Trophoblast cell (in vitro differentiated cells and primary cell): ENCODE data around the gene NSMCE3.
A peak's percentile ranks its signal among the peaks of the same experiment; 100 is the strongest.

Source experiments
- DNase-seq, 2 donors: peaks; one replicate each; pipeline ENCODE4 v3.0.0-alpha.2; 2016
- H2AFZ ChIP-seq: 2 replicates; pipeline ENCODE4 v1.6.1; 2013; ENCODE audit warnings: low read length, moderate library complexity, mild to moderate bottlenecking; ENCODE audit not compliant: insufficient read depth, poor library complexity
- H2AK5ac ChIP-seq: 2 replicates; pipeline ENCODE4 v1.6.1; 2013; ENCODE audit warnings: mild to moderate bottlenecking, low read length
- H2BK120ac ChIP-seq: 2 replicates; pipeline ENCODE4 v1.6.1; 2013; ENCODE audit warnings: low read length, mild to moderate bottlenecking, moderate library complexity; ENCODE audit not compliant: insufficient read depth, poor library complexity
- H2BK12ac ChIP-seq: 2 replicates; pipeline ENCODE4 v1.6.1; 2013; ENCODE audit warnings: mild to moderate bottlenecking, low read length, moderate library complexity
- H2BK5ac ChIP-seq: 2 replicates; pipeline ENCODE4 v1.6.1; 2013; ENCODE audit warnings: low read length, low read depth, moderate library complexity, mild to moderate bottlenecking; ENCODE audit not compliant: poor library complexity
- H3K14ac ChIP-seq: 2 replicates; pipeline ENCODE4 v1.6.1; 2013; ENCODE audit warnings: mild to moderate bottlenecking, low read length
- H3K18ac ChIP-seq: 2 replicates; pipeline ENCODE4 v1.6.1; 2013; ENCODE audit warnings: mild to moderate bottlenecking, low read length
- H3K23ac ChIP-seq: 2 replicates; pipeline ENCODE4 v1.6.1; 2013; ENCODE audit warnings: low read length
- H3K27ac ChIP-seq: 2 replicates; pipeline ENCODE4 v1.5.1; 2013; ENCODE audit warnings: low read depth, mild to moderate bottlenecking, inconsistent platforms, low read length, moderate library complexity
- H3K27me3 ChIP-seq: 2 replicates; pipeline ENCODE4 v1.6.1; 2013; ENCODE audit warnings: inconsistent platforms, mild to moderate bottlenecking, low read length, moderate library complexity; ENCODE audit not compliant: insufficient read depth
- H3K36me3 ChIP-seq, 2 experiments: 1 replicate in 1 of 2; 2 replicates in 1 of 2; pipeline ENCODE4 v1.6.1; 2013; ENCODE audit warnings: low read length in 2 of 2, mild to moderate bottlenecking in 2 of 2, moderate library complexity in 1 of 2; ENCODE audit not compliant: insufficient read depth in 2 of 2, control insufficient read depth in 1 of 2
- H3K4ac ChIP-seq: 2 replicates; pipeline ENCODE4 v1.6.1; 2013; ENCODE audit warnings: low read depth, mild to moderate bottlenecking, low read length, moderate library complexity
- H3K4me1 ChIP-seq, 2 experiments: 1 replicate in 1 of 2; 2 replicates in 1 of 2; pipeline ENCODE4 v1.6.1; 2013; ENCODE audit warnings: low read length in 2 of 2, mild to moderate bottlenecking in 2 of 2, moderate library complexity in 1 of 2; ENCODE audit not compliant: insufficient read depth in 2 of 2, control insufficient read depth in 1 of 2
- H3K4me2 ChIP-seq: 2 replicates; pipeline ENCODE4 v1.6.1; 2013; ENCODE audit warnings: inconsistent platforms, mild to moderate bottlenecking, low read length, moderate library complexity
- H3K4me3 ChIP-seq: 2 replicates; pipeline ENCODE4 v1.5.1; 2013; ENCODE audit warnings: mild to moderate bottlenecking, low read depth, low read length, inconsistent platforms
- H3K79me1 ChIP-seq: one replicate; pipeline ENCODE4 v1.6.1; 2013; ENCODE audit warnings: low read length
- H3K79me2 ChIP-seq: 2 replicates; pipeline ENCODE4 v1.6.1; 2013; ENCODE audit warnings: low read length, mild to moderate bottlenecking; ENCODE audit not compliant: control insufficient read depth, insufficient read depth, poor library complexity
- H3K9ac ChIP-seq: 2 replicates; pipeline ENCODE4 v1.6.1; 2013; ENCODE audit warnings: mild to moderate bottlenecking, low read length
- H3K9me3 ChIP-seq: 2 replicates; pipeline ENCODE4 v1.6.1; 2013; ENCODE audit warnings: low read depth, mild to moderate bottlenecking, control low read depth, inconsistent platforms, low read length; ENCODE audit not compliant: insufficient read depth
- H4K12ac ChIP-seq: 2 replicates; pipeline ENCODE4 v1.6.1; 2013; ENCODE audit warnings: low read depth, mild to moderate bottlenecking, low read length, moderate library complexity
- H4K8ac ChIP-seq: 2 replicates; pipeline ENCODE4 v1.6.1; 2013; ENCODE audit warnings: low read depth, mild to moderate bottlenecking, low read length, moderate library complexity
- H4K91ac ChIP-seq: one replicate; pipeline ENCODE4 v1.6.1; 2013; ENCODE audit warnings: low read depth, mild to moderate bottlenecking, low read length, moderate library complexity
- WGBS: extraction: QIAGEN DNeasy Blood & Tissue Kit; methylation state at CpG from one replicate; pipeline ENCODE4 v1.1.7; 2013; ENCODE audit warnings: missing lambda C conversion rate; ENCODE audit not compliant: insufficient read length, insufficient coverage; ENCODE audit errors: extremely low coverage; 5-methylcytosine and 5-hydroxymethylcytosine counted together

The NSMCE3 gene

GRCh38 chr15:29223640-29224039 is 46.0 kb downstream of the NSMCE3 start:
- Histone ChIP-seq H3K4ac (no peak overlapping the region), H2BK12ac (no peak overlapping the region), H3K4me3 (no peak overlapping the region), H4K8ac (no peak overlapping the region), H4K91ac (no peak overlapping the region), H2AFZ (no peak overlapping the region), H3K4me2 (no peak overlapping the region), H3K4me1 (peaks cover 15 to 18% of the 10 kb centered on the region in 2 experiments), H3K9ac (no peak overlapping the region), H3K36me3 (no peaks in the 10 kb centered on the region), H3K9me3 (peaks cover 2% of the 10 kb centered on the region), H3K18ac (no peak overlapping the region), H3K27ac (peak overlapping the region; percentile 13), H3K27me3 (no peaks in the 10 kb centered on the region), H3K14ac (no peak overlapping the region), H3K79me1 (peaks cover 3% of the 10 kb centered on the region), H3K79me2 (no peaks in the 10 kb centered on the region), H2BK120ac (no peak overlapping the region), H3K23ac (no peak overlapping the region), H4K12ac (no peak overlapping the region), H2AK5ac (no peak overlapping the region), H2BK5ac (no peak overlapping the region)
- DNase-seq, result no peak
- WGBS, result no CpG with 5 or more reads among the region's 11 CpGs

- no peak overlapping the region for H3K4me2 ChIP-seq
- H3K23ac ChIP-seq, result no peak overlapping the region
- WGBS, result no CpG with 5 or more reads among the region's 9 CpGs
- no peak overlapping the region for H4K91ac ChIP-seq
- no peak overlapping the region for H4K8ac ChIP-seq
- H3K14ac ChIP-seq, result no peak overlapping the region
- H3K4ac ChIP-seq, result no peak overlapping the region
- peaks cover 3% of the 10 kb centered on the region for H3K79me1 ChIP-seq
- H3K4me1 ChIP-seq, result peaks cover 18% of the 10 kb centered on the region in 2 experiments
- no peak overlapping the region for H3K18ac ChIP-seq
- no peak overlapping the region for H4K12ac ChIP-seq
- H3K27ac ChIP-seq, result no peak overlapping the region
- peaks cover 2% of the 10 kb centered on the region for H3K79me2 ChIP-seq
- no peak overlapping the region for H3K9ac ChIP-seq
- no peak overlapping the region for H2BK5ac ChIP-seq
- H3K36me3 ChIP-seq, result no peaks in the 10 kb centered on the region
- H2AK5ac ChIP-seq, result no peak overlapping the region
- peaks cover 2% of the 10 kb centered on the region for H3K9me3 ChIP-seq
- no peak overlapping the region for H2BK12ac ChIP-seq
- H3K4me3 ChIP-seq, result no peak overlapping the region
- no peaks in the 10 kb centered on the region for H3K27me3 ChIP-seq
- H2BK120ac ChIP-seq, result no peak overlapping the region
- H2AFZ ChIP-seq, result no peak overlapping the region
- DNase-seq, result no peak
Measured at GRCh38 chr15:29222129-29222853, 47.3 kb downstream of the NSMCE3 start.

DNA sequence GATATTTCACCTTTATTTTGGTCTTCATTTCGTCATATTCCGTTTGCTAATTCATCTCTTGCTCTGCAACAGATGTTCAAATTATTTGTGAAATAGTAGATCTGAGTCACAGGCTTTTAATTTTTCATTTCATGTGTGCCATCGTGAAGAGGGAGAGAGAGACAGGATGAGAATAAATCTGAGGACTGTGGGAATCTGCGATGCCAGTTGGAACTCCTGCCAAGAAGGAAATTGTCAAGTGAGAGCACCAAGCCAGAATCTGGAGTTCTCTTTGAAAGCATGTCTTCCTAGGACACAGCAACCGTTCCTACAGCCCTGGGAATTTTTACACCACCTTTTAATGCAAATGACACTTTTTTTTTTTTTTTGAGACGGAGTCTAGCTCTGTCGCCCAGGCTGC is 48.8 kb downstream of the NSMCE3 start:
- no peak for DNase-seq
- no peak overlapping the region for H3K23ac ChIP-seq
- H3K9me3 ChIP-seq, result peaks cover 2% of the 10 kb centered on the region
- H3K4me2 ChIP-seq, result no peak overlapping the region
- WGBS, result no CpG with 5 or more reads among the region's 7 CpGs
- H3K9ac ChIP-seq, result no peak overlapping the region
- peaks cover 8 to 10% of the 10 kb centered on the region in 2 experiments for H3K4me1 ChIP-seq
- no peak overlapping the region for H4K12ac ChIP-seq
- H2BK5ac ChIP-seq, result no peak overlapping the region
- no peak overlapping the region for H4K8ac ChIP-seq
- H4K91ac ChIP-seq, result no peak overlapping the region
- no peak overlapping the region for H3K14ac ChIP-seq
- peaks cover 2% of the 10 kb centered on the region for H3K79me2 ChIP-seq
- no peaks in the 10 kb centered on the region for H3K36me3 ChIP-seq
- no peak overlapping the region for H3K27ac ChIP-seq
- H3K4ac ChIP-seq, result no peak overlapping the region
- no peak overlapping the region for H2AK5ac ChIP-seq
- no peak overlapping the region for H3K4me3 ChIP-seq
- peaks cover 3% of the 10 kb centered on the region for H3K79me1 ChIP-seq
- H2BK120ac ChIP-seq, result no peak overlapping the region
- H3K18ac ChIP-seq, result no peak overlapping the region
- no peaks in the 10 kb centered on the region for H3K27me3 ChIP-seq
- no peak overlapping the region for H2AFZ ChIP-seq
- no peak overlapping the region for H2BK12ac ChIP-seq

DNA sequence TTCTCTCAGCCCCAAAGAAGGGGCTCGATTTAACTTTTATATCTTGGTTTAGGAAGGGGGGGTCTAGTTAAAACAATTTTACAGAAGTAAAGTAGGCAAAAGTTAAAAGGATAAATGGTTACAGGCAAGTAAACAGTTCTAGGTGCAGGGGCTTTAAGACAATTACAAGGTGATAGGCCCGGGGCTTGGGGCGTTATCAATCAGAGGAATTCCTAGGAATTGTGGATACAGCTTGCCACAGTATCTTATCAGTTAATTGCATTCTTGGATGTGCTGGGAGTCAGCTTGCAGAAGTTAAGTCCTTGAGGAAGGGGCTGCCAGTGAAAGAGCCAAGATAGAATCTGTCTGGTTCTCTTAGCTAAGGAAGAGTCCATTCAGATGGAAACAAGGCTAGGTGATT is 52.7 kb downstream of the NSMCE3 start:
- peaks cover 2% of the 10 kb centered on the region for H3K79me2 ChIP-seq
- no peak overlapping the region for H3K9ac ChIP-seq
- H3K27ac ChIP-seq, result no peak overlapping the region
- H3K4me1 ChIP-seq, result peaks cover 0 to 3% of the 10 kb centered on the region in 2 experiments
- H3K9me3 ChIP-seq, result no peaks in the 10 kb centered on the region
- no CpG with 5 or more reads among the region's 3 CpGs for WGBS
- no peak overlapping the region for H3K18ac ChIP-seq
- H3K23ac ChIP-seq, result no peak overlapping the region
- no peak overlapping the region for H2BK120ac ChIP-seq
- H3K14ac ChIP-seq, result no peak overlapping the region
- no peak overlapping the region for H4K12ac ChIP-seq
- H2BK5ac ChIP-seq, result no peak overlapping the region
- no peak overlapping the region for H4K8ac ChIP-seq
- no peaks in the 10 kb centered on the region for H3K36me3 ChIP-seq
- no peak overlapping the region for H4K91ac ChIP-seq
- H2AK5ac ChIP-seq, result no peak overlapping the region
- no peak overlapping the region for H3K4me3 ChIP-seq
- no peak overlapping the region for H2AFZ ChIP-seq
- no peaks in the 10 kb centered on the region for H3K27me3 ChIP-seq
- no peak for DNase-seq
- no peaks in the 10 kb centered on the region for H3K79me1 ChIP-seq
- no peak overlapping the region for H3K4me2 ChIP-seq
- H3K4ac ChIP-seq, result no peak overlapping the region
- H2BK12ac ChIP-seq, result no peak overlapping the region
